Tibial nerve (tissue), 4 donors: ENCODE data around the gene STUM. TPM values are rescaled to one million over a fixed set of nuclear protein-coding genes. Genes with fewer than 3 reads are reported as not detected.
"Not testable (repeated sequence)": the region's sequence is repeated elsewhere in the genome, so short reads cannot be mapped to it uniquely, and the experiment has no call there.

Source experiments
- DNase-seq, 2 donors: peaks; one replicate each; pipeline ENCODE4 v3.0.0-alpha.2; 2019; ENCODE audit warnings: low spot score in 2 of 2
- H3K27ac ChIP-seq, 4 donors: fragments of 200-600 bp; sonication (generic) in 3 of 4; one replicate each; pipeline ENCODE4 v1.5.1; 2017 to 2019; ENCODE audit warnings: mild to moderate bottlenecking in 1 of 4
- H3K27me3 ChIP-seq, 2 donors: fragments of 200-600 bp; sonication (generic) in 1 of 2; one replicate each; pipeline versions ENCODE4 v1.5.1 to v1.6.0; 2017 to 2019
- H3K36me3 ChIP-seq, 3 donors: fragments of 200-600 bp; sonication (generic); one replicate each; pipeline ENCODE4 v1.5.1; 2018 to 2019
- H3K4me1 ChIP-seq, 4 donors: fragments of 200-600 bp; sonication (generic) in 3 of 4; one replicate each; pipeline ENCODE4 v1.5.1; 2017 to 2019
- H3K4me3 ChIP-seq, 4 donors: fragments of 200-600 bp; sonication (generic) in 3 of 4; one replicate each; pipeline ENCODE4 v1.5.1; 2017 to 2019; ENCODE audit warnings: mild to moderate bottlenecking in 1 of 4, moderate library complexity in 1 of 4
- H3K9me3 ChIP-seq, 4 donors: fragments of 200-600 bp; sonication (generic) in 3 of 4; one replicate each; pipeline ENCODE4 v1.5.1; 2017 to 2019
- EP300 ChIP-seq, 2 donors: sonication (generic); formaldehyde crosslinking; IDR thresholded peaks; one replicate each; pipeline ENCODE4 v1.6.1; 2017; ENCODE audit warnings: antibody characterized with exemption in 2 of 2, mild to moderate bottlenecking in 1 of 2
- POLR2A ChIP-seq, 2 donors: fragments of 450-650 bp; IDR thresholded peaks; one replicate each; pipeline ENCODE4 v1.6.1; 2017; ENCODE audit warnings: antibody characterized with exemption in 2 of 2, mild to moderate bottlenecking in 2 of 2, moderate library complexity in 2 of 2
- WGBS, 2 donors: methylation state at CpG; one replicate each; pipeline ENCODE4 v1.1.5; 2018; 5-methylcytosine and 5-hydroxymethylcytosine counted together
- total RNA-seq, 4 donors: library from RNA; depleted of rRNA; stranded (reverse); fragments of >200 nt; gene quantifications; one replicate each; pipeline ENCODE4 v1.1.0, GENCODE V29; 2016
- TF ChIP-seq, protein P1 (sequence below), 5 experiments: fragments of 200-600 bp in 3 of 5; fragments of 450-650 bp in 2 of 5; sonication (generic) in 3 of 5; IDR thresholded peaks; one replicate each; pipeline ENCODE4 v1.5.1; 2016 to 2019; ENCODE audit warnings: antibody characterized with exemption in 5 of 5, mild to moderate bottlenecking in 3 of 5, moderate library complexity in 2 of 5

Gene STUM
- total RNA-seq, 4 donors from 2014 or later, result 4.8 to 7.5 (median 6.9) TPM

DNA sequence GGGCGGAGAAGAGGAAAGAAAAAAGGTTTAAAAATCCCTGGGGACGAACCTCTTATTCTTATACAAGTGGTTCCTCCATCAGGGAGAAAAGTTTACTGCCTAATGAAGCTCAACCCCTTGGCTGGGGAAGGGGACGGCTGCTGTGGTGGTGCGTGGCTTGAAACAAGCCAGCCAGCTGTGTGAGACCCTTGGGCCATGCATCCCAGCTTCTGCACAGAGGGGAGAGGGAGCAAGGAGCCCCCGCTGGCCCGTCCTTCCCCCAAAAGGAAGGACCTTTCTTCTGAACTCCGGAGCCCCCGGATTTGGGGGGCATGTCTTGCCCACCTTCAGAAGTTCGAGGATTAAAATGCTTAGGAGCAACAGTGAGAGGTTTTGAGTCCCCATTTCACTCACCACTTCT is 67.3 kb downstream of the STUM start:
- no peak for TF ChIP-seq POLR2A (IDR thresholded peaks at IDR 0.05)
- no peak for TF ChIP-seq EP300 (IDR thresholded peaks at IDR 0.05)
- TF ChIP-seq, protein P1, sequence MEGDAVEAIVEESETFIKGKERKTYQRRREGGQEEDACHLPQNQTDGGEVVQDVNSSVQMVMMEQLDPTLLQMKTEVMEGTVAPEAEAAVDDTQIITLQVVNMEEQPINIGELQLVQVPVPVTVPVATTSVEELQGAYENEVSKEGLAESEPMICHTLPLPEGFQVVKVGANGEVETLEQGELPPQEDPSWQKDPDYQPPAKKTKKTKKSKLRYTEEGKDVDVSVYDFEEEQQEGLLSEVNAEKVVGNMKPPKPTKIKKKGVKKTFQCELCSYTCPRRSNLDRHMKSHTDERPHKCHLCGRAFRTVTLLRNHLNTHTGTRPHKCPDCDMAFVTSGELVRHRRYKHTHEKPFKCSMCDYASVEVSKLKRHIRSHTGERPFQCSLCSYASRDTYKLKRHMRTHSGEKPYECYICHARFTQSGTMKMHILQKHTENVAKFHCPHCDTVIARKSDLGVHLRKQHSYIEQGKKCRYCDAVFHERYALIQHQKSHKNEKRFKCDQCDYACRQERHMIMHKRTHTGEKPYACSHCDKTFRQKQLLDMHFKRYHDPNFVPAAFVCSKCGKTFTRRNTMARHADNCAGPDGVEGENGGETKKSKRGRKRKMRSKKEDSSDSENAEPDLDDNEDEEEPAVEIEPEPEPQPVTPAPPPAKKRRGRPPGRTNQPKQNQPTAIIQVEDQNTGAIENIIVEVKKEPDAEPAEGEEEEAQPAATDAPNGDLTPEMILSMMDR (IDR thresholded peaks at IDR 0.05), result no peak
- H3K27ac ChIP-seq, result no peak overlapping the region
- H3K4me3 ChIP-seq, result no peak overlapping the region
- no peak for DNase-seq
- H3K36me3 ChIP-seq, result no peaks in the 10 kb centered on the region
- H3K27me3 ChIP-seq, result no peaks in the 10 kb centered on the region
- H3K9me3 ChIP-seq, result no peaks in the 10 kb centered on the region
- no peaks in the 10 kb centered on the region for H3K4me1 ChIP-seq
- WGBS, 2 donors, result 84 to 89% methylated on average over 9 of the region's 9 CpGs

DNA sequence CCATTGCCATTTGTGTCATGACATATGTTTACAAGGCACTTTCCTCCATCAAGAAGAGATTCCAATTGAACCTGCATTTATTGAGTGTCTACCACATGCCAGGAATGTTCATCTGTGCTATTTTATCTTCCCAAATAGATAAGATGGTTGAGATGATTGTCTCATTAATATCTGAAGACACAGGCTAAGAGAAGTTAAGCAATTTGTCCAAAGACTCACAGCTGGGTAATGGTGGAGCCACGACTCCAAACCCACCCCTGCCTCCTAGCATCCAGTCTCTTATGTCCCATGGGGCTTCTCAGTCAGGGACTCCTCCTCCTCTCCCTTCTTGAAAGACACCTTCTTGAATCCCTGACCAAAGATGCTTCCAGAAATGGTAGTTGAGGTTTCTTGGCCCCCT is 68.1 kb downstream of the STUM start:
- Histone ChIP-seq H3K36me3 (no peaks in the 10 kb centered on the region), H3K27me3 (no peaks in the 10 kb centered on the region), H3K4me1 (no peaks in the 10 kb centered on the region), H3K9me3 (peaks cover 0 to 3% (median 0%) of the 10 kb centered on the region in 4 donors), H3K4me3 (no peak overlapping the region), H3K27ac (no peak overlapping the region)
- no peak for DNase-seq
- 70 to 91% methylated on average over 1 of the region's 1 CpG for WGBS, 2 donors
- TF ChIP-seq POLR2A (IDR thresholded peaks at IDR 0.05), result no peak
- TF ChIP-seq EP300 (IDR thresholded peaks at IDR 0.05), result no peak

DNA sequence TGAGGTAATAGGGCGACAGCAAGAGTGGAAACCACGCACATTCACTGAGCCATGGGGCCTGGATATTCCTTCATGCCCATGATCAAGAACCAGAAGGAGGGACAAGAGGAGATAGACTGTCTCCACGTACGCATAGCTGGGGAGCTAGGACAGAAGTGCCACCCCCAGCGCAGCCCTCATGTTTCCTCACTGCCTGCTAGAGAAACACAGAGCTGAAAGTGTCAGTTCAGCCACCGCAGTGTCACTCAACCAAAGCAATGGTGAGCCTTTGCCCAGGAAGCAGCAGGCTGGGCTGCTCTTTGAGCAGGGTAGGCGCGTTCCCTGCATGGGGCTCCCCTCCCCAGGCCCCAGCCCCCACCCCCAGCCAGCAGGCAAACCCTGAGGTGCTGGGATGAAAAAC is 68.5 kb downstream of the STUM start:
- no peaks in the 10 kb centered on the region for H3K27me3 ChIP-seq
- H3K36me3 ChIP-seq, result no peaks in the 10 kb centered on the region
- 77 to 85% methylated on average over 8 of the region's 8 CpGs for WGBS, 2 donors
- no peaks in the 10 kb centered on the region for H3K4me1 ChIP-seq
- TF ChIP-seq EP300 (IDR thresholded peaks at IDR 0.05) (no peak), POLR2A (IDR thresholded peaks at IDR 0.05) (no peak)
- TF ChIP-seq, protein P1 (IDR thresholded peaks at IDR 0.05), result no peak
- no peak overlapping the region for H3K27ac ChIP-seq
- no peak overlapping the region for H3K4me3 ChIP-seq
- H3K9me3 ChIP-seq, result peaks cover 0 to 7% (median 0%) of the 10 kb centered on the region in 4 donors
- no peak for DNase-seq

DNA sequence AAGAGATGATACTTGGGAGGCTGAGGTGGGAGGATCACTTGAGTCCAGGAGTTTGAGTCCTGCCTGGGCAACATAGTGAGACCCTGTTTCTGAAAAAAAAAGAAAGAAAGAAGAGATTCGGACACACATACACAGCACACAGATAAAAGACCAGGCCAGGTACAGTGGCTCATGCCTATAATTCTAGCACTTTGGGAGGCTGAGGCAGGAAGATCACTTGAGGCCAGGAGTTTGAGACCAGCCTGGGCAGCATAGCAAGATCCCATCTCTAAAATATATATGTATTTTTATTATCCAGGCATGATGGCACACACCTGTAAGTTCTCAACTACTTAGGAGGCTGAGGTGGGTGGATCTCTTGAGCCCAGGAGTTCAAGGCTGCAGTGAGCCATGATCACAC is 69.2 kb downstream of the STUM start:
- 87 to 91% methylated on average over 1 of the region's 1 CpG for WGBS, 2 donors
- not testable (repeated sequence) for H3K36me3 ChIP-seq, H3K4me3 ChIP-seq, H3K27ac ChIP-seq, DNase-seq, H3K4me1 ChIP-seq, H3K27me3 ChIP-seq
- peaks cover 0 to 11% (median 0%) of the 10 kb centered on the region in 4 donors for H3K9me3 ChIP-seq

DNA sequence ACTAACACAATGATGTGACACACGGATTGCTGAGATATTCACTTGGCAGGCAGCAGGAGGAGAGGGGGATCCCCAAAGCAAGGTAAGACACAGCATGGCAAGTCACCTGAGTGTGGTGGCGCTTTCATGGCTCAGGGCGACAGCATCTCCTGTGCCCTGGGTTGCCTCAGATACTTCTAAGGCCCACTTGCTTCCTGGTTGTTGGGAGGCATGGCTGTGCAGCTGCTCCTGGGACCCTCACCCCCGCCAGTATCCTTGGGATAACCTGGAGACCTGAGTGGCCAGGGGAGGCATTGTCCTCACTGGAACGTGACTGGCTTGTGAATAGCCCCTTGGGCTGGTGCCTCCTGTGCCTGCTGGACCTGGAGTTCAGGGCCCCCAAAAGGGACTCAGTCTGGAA is 69.8 kb downstream of the STUM start:
- no peak overlapping the region for H3K27ac ChIP-seq
- H3K4me1 ChIP-seq, result no peaks in the 10 kb centered on the region
- H3K4me3 ChIP-seq, result no peak overlapping the region
- no peaks in the 10 kb centered on the region for H3K36me3 ChIP-seq
- DNase-seq, result no peak
- no peaks in the 10 kb centered on the region for H3K27me3 ChIP-seq
- TF ChIP-seq, protein P1 (IDR thresholded peaks at IDR 0.05), result no peak
- TF ChIP-seq EP300 (IDR thresholded peaks at IDR 0.05) (no peak), POLR2A (IDR thresholded peaks at IDR 0.05) (no peak)
- WGBS, 2 donors, result 72 to 75% methylated on average over 4 to 5 of the region's 5 CpGs
- peaks cover 0 to 11% (median 0%) of the 10 kb centered on the region in 4 donors for H3K9me3 ChIP-seq

DNA sequence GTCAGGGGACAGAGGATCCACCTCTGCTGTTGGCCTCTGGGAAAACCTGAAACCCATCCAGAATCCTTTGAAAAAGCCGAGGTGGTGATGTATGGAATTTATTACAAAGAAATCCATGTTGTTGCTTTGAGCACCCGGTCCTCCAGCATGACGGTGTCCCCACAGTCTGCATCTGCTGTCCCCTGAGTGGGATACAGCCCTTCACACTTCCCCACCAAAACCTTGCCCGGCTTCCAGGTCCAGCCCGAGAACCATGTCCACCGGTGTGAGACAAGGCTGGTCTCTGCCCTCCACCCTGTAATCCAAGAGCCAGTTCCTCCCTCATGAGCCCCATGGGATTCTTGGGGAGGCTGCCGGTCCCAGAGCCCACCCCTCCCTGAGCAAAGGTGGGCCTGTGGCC is 70.5 kb downstream of the STUM start:
- Histone ChIP-seq H3K4me1 (no peaks in the 10 kb centered on the region), H3K27ac (no peak overlapping the region), H3K36me3 (no peaks in the 10 kb centered on the region), H3K27me3 (no peaks in the 10 kb centered on the region), H3K4me3 (no peak overlapping the region), H3K9me3 (peaks cover 0 to 11% (median 0%) of the 10 kb centered on the region in 4 donors)
- no peak for DNase-seq
- 85 to 89% methylated on average over 7 of the region's 7 CpGs for WGBS, 2 donors
- TF ChIP-seq, protein P1 (IDR thresholded peaks at IDR 0.05), result no peak
- TF ChIP-seq POLR2A (IDR thresholded peaks at IDR 0.05), result no peak
- TF ChIP-seq EP300 (IDR thresholded peaks at IDR 0.05), result no peak
